Stomach smooth muscle (tissue), 2 donors: Measurements from ENCODE around the gene ATAD3C.
A peak's percentile ranks its signal among the peaks of the same experiment; 100 is the strongest.
"Not testable (repeated sequence)": the region's sequence is repeated elsewhere in the genome, so short reads cannot be mapped to it uniquely, and the experiment has no call there.

Experiments
- H3K27ac ChIP-seq: one replicate; pipeline ENCODE4 v1.7.0; 2013; ENCODE audit warnings: mild to moderate bottlenecking, low read length, inconsistent platforms
- H3K27me3 ChIP-seq, 2 donors: one replicate each; pipeline ENCODE4 v1.7.0; 2013; ENCODE audit warnings: low read length in 2 of 2; ENCODE audit not compliant: insufficient read depth in 2 of 2, control insufficient read depth in 1 of 2
- H3K36me3 ChIP-seq, 2 donors: one replicate each; pipeline ENCODE4 v1.7.0; 2013; ENCODE audit warnings: low read length in 2 of 2; ENCODE audit not compliant: control insufficient read depth in 2 of 2, insufficient read depth in 2 of 2
- H3K4me1 ChIP-seq: one replicate; pipeline ENCODE4 v1.7.0; 2013; ENCODE audit warnings: low read length; ENCODE audit not compliant: control insufficient read depth, insufficient read depth
- H3K4me3 ChIP-seq, 2 donors: one replicate each; pipeline ENCODE4 v1.7.0; 2013; ENCODE audit warnings: low read length in 2 of 2
- H3K9ac ChIP-seq, 2 donors: one replicate each; pipeline ENCODE4 v1.7.0; 2013; ENCODE audit warnings: low read length in 2 of 2, mild to moderate bottlenecking in 1 of 2
- H3K9me3 ChIP-seq, 2 donors: one replicate each; pipeline ENCODE4 v1.7.0; 2013; ENCODE audit warnings: low read length in 2 of 2; ENCODE audit not compliant: control insufficient read depth in 2 of 2
- donor health status: healthy.
- donor health status: Pancreatic carcinoma.

The ATAD3C gene

GRCh38 chr1:1449099-1449739 lies at the start of gene ATAD3C:
TSS of gene ATAD3C (plus strand) at chr1:1449689. CDS start at chr1:1450684, 995 bp downstream.
- H3K4me3 ChIP-seq = no peak within 1 kb of the TSS

GRCh38 chr1:1399872-1400575 lies 49.5 kb upstream of the ATAD3C start:
- peak overlapping the region; percentile 64 to 93 for H3K4me3 ChIP-seq
- peak overlapping the region; percentile 87 to 90 for H3K9ac ChIP-seq
- peaks cover 38% of the 10 kb centered on the region for H3K4me1 ChIP-seq
- H3K9me3 ChIP-seq = no peaks in the 10 kb centered on the region
- H3K27ac ChIP-seq = peak overlapping the region; percentile 76
- H3K36me3 ChIP-seq = peaks cover 33 to 40% of the 10 kb centered on the region in 2 donors
- H3K27me3 ChIP-seq = no peaks in the 10 kb centered on the region

More at GRCh38 chr1:1449099-1449739, at the start of gene ATAD3C:
- H3K9ac ChIP-seq = no peak within 1 kb of the TSS
- no peaks in the 10 kb centered on the region for H3K4me1 ChIP-seq
- H3K36me3 ChIP-seq = no peaks in the 10 kb centered on the region
- no peaks in the 10 kb centered on the region for H3K9me3 ChIP-seq
- no peaks in the 10 kb centered on the region for H3K27me3 ChIP-seq
- no peak within 1 kb of the TSS for H3K27ac ChIP-seq

GRCh38 chr1:1400576-1401456 lies 48.7 kb upstream of the ATAD3C start:
- Histone ChIP-seq H3K27ac (peak overlapping the region; percentile 76), H3K9ac (peak overlapping the region in 1 of 2 donors; percentile 87), H3K9me3 (no peaks in the 10 kb centered on the region), H3K36me3 (peaks cover 32 to 42% of the 10 kb centered on the region in 2 donors), H3K4me3 (peak overlapping the region; percentile 64 to 93), H3K27me3 (no peaks in the 10 kb centered on the region), H3K4me1 (peaks cover 38% of the 10 kb centered on the region)

- H3K27ac ChIP-seq = peak overlapping the region; percentile 76
- no peak overlapping the region for H3K4me3 ChIP-seq
- H3K4me1 ChIP-seq = peaks cover 45% of the 10 kb centered on the region
- H3K27me3 ChIP-seq = no peaks in the 10 kb centered on the region
- H3K9ac ChIP-seq = no peak overlapping the region
- no peaks in the 10 kb centered on the region for H3K9me3 ChIP-seq
- H3K36me3 ChIP-seq = peaks cover 32 to 42% of the 10 kb centered on the region in 2 donors
Observed at GRCh38 chr1:1401457-1402010, 48.0 kb upstream of the ATAD3C start.

- no peak overlapping the region for H3K27ac ChIP-seq
Observed at GRCh38 chr1:1402072-1402900, 47.2 kb upstream of the ATAD3C start.

GRCh38 chr1:1402901-1403392 lies 46.5 kb upstream of the ATAD3C start:
- peaks cover 50% of the 10 kb centered on the region for H3K4me1 ChIP-seq
- not testable (repeated sequence) for H3K27me3 ChIP-seq, H3K9ac ChIP-seq, H3K9me3 ChIP-seq, H3K4me3 ChIP-seq, H3K27ac ChIP-seq
- H3K36me3 ChIP-seq = peaks cover 23 to 33% of the 10 kb centered on the region in 2 donors

More at GRCh38 chr1:1402072-1402900, 47.2 kb upstream of the ATAD3C start:
- Histone ChIP-seq H3K4me3 (no peak overlapping the region), H3K27me3 (no peaks in the 10 kb centered on the region), H3K4me1 (peaks cover 50% of the 10 kb centered on the region), H3K36me3 (peaks cover 29 to 38% of the 10 kb centered on the region in 2 donors), H3K9ac (no peak overlapping the region), H3K9me3 (no peaks in the 10 kb centered on the region)

GRCh38 chr1:1403653-1404052 lies 45.8 kb upstream of the ATAD3C start:
- Histone ChIP-seq H3K27me3 (no peaks in the 10 kb centered on the region), H3K9ac (no peak overlapping the region), H3K9me3 (no peaks in the 10 kb centered on the region), H3K4me1 (peaks cover 51% of the 10 kb centered on the region), H3K27ac (no peak overlapping the region), H3K4me3 (no peak overlapping the region), H3K36me3 (peaks cover 22 to 33% of the 10 kb centered on the region in 2 donors)

- Histone ChIP-seq H3K4me1 (peaks cover 34% of the 10 kb centered on the region), H3K36me3 (peaks cover 17 to 26% of the 10 kb centered on the region in 2 donors), H3K9me3 (no peaks in the 10 kb centered on the region), H3K27ac (peak overlapping the region; percentile 70), H3K9ac (peak overlapping the region; percentile 84 to 91), H3K4me3 (peak overlapping the region; percentile 92 to 94), H3K27me3 (no peaks in the 10 kb centered on the region)
Observed at GRCh38 chr1:1406101-1406820, 43.2 kb upstream of the ATAD3C start.

GRCh38 chr1:1406821-1407635 lies 42.5 kb upstream of the ATAD3C start, which contains the start of gene MRPL20:
TSS of gene MRPL20 (minus strand) at chr1:1407293. CDS start at chr1:1407217, 76 bp downstream.
- H3K4me1 ChIP-seq = peaks cover 37% of the 10 kb centered on the region

More at GRCh38 chr1:1406821-1407635, 42.5 kb upstream of the ATAD3C start, which contains the start of gene MRPL20:
- peak within 1 kb of the TSS; percentile 84 to 91 for H3K9ac ChIP-seq
- no peaks in the 10 kb centered on the region for H3K27me3 ChIP-seq
- H3K36me3 ChIP-seq = peaks cover 13 to 18% of the 10 kb centered on the region in 2 donors
- peak within 1 kb of the TSS; percentile 70 for H3K27ac ChIP-seq
- H3K9me3 ChIP-seq = no peaks in the 10 kb centered on the region
- peak within 1 kb of the TSS; percentile 92 to 94 for H3K4me3 ChIP-seq
